HEK293 (cell line): ENCODE results near the gene HOXB1.

Experiments
- BCL6B ChIP-seq: fragments of 450-650 bp; formaldehyde crosslinking; IDR thresholded peaks from 2 replicates; pipeline ENCODE4 v1.5.1; 2017; ENCODE audit warnings: missing biosample characterization, missing genetic modification characterization
- KLF10 ChIP-seq: fragments of 450-650 bp; IDR thresholded peaks from 2 replicates; pipeline ENCODE4 v1.5.1; 2018; ENCODE audit warnings: missing biosample characterization, mild to moderate bottlenecking, missing genetic modification characterization
- KLF16 ChIP-seq: fragments of 450-650 bp; formaldehyde crosslinking; IDR thresholded peaks from 2 replicates; pipeline ENCODE4 v1.5.1; 2017; ENCODE audit warnings: missing biosample characterization, missing genetic modification characterization
- MEIS1 ChIP-seq: sonication (generic); formaldehyde crosslinking; IDR thresholded peaks from 2 replicates; pipeline ENCODE4 v1.8.1; 2022; ENCODE audit warnings: missing genetic modification reagents, mild to moderate bottlenecking, borderline replicate concordance
- SP7 ChIP-seq: fragments of 450-650 bp; formaldehyde crosslinking; IDR thresholded peaks from 2 replicates; pipeline ENCODE4 v1.5.1; 2016; ENCODE audit warnings: missing biosample characterization, missing genetic modification characterization
- ZBTB11 ChIP-seq: fragments of 450-650 bp; formaldehyde crosslinking; conservative IDR thresholded peaks from 2 replicates; pipeline ENCODE4 v1.5.1; 2016; ENCODE audit warnings: low read depth, missing biosample characterization, missing genetic modification characterization
- ZBTB17 ChIP-seq: fragments of 450-650 bp; formaldehyde crosslinking; IDR thresholded peaks from 2 replicates; pipeline ENCODE4 v1.5.1; 2016; ENCODE audit warnings: missing biosample characterization, missing genetic modification characterization
- ZNF23 ChIP-seq: fragments of 450-650 bp; formaldehyde crosslinking; IDR thresholded peaks from 2 replicates; pipeline ENCODE4 v1.5.1; 2016; ENCODE audit warnings: missing biosample characterization, missing genetic modification characterization, borderline replicate concordance
- ZNF280C ChIP-seq: fragments of 450-650 bp; formaldehyde crosslinking; IDR thresholded peaks from 2 replicates; pipeline ENCODE4 v1.5.1; 2016; ENCODE audit warnings: missing biosample characterization, missing genetic modification characterization
- ZNF423 ChIP-seq: fragments of 450-650 bp; formaldehyde crosslinking; IDR thresholded peaks from 2 replicates; pipeline ENCODE4 v1.5.1; 2016; ENCODE audit warnings: missing biosample characterization, missing genetic modification characterization
- ZNF521 ChIP-seq: fragments of 450-650 bp; formaldehyde crosslinking; IDR thresholded peaks from 2 replicates; pipeline ENCODE4 v1.5.1; 2017; ENCODE audit warnings: missing biosample characterization, mild to moderate bottlenecking, missing genetic modification characterization
- ZNF555 ChIP-seq: fragments of 450-650 bp; formaldehyde crosslinking; conservative IDR thresholded peaks from 2 replicates; pipeline ENCODE4 v1.5.1; 2017; ENCODE audit warnings: missing biosample characterization, mild to moderate bottlenecking, missing genetic modification characterization, inconsistent platforms
- ZNF561 ChIP-seq: fragments of 450-650 bp; IDR thresholded peaks from 2 replicates; pipeline ENCODE4 v1.5.1; 2018; ENCODE audit warnings: missing biosample characterization, missing genetic modification characterization, borderline replicate concordance
- ZNF600 ChIP-seq: fragments of 450-650 bp; formaldehyde crosslinking; IDR thresholded peaks from 2 replicates; pipeline ENCODE4 v1.5.1; 2016; ENCODE audit warnings: missing biosample characterization, missing genetic modification characterization
- ZNF768 ChIP-seq: fragments of 450-650 bp; formaldehyde crosslinking; IDR thresholded peaks from 2 replicates; pipeline ENCODE4 v1.5.1; 2018; ENCODE audit warnings: missing biosample characterization, mild to moderate bottlenecking, missing genetic modification characterization
- TF ChIP-seq, protein P1 (sequence below): fragments of 450-650 bp; IDR thresholded peaks from 2 replicates; pipeline ENCODE4 v1.5.1; 2018; ENCODE audit warnings: missing biosample characterization, missing genetic modification characterization
- TF ChIP-seq, protein P2 (sequence below): fragments of 450-650 bp; formaldehyde crosslinking; IDR thresholded peaks from 2 replicates; pipeline ENCODE4 v1.5.1; 2016; ENCODE audit warnings: missing biosample characterization, missing genetic modification characterization, borderline replicate concordance
- TF ChIP-seq, protein P3 (sequence below): sonication (generic); formaldehyde crosslinking; IDR thresholded peaks from 2 replicates; pipeline ENCODE4 v1.8.1; 2022; ENCODE audit warnings: mild to moderate bottlenecking, moderate library complexity, missing genetic modification reagents
- TF ChIP-seq, protein P4 (sequence below): fragments of 450-650 bp; formaldehyde crosslinking; IDR thresholded peaks from 2 replicates; pipeline ENCODE4 v1.5.1; 2016; ENCODE audit warnings: missing biosample characterization, missing genetic modification characterization
- TF ChIP-seq, protein P5 (sequence below): fragments of 450-650 bp; formaldehyde crosslinking; IDR thresholded peaks from 2 replicates; pipeline ENCODE4 v1.5.1; 2016; ENCODE audit warnings: missing biosample characterization, missing genetic modification characterization

Gene HOXB1

GRCh38 chr17:48546924-48547807 lies 16.4 kb upstream of the HOXB1 start (continued):
- no peak for TF ChIP-seq ZNF280C (tag by site-specific recombination)
- TF ChIP-seq, protein P1, sequence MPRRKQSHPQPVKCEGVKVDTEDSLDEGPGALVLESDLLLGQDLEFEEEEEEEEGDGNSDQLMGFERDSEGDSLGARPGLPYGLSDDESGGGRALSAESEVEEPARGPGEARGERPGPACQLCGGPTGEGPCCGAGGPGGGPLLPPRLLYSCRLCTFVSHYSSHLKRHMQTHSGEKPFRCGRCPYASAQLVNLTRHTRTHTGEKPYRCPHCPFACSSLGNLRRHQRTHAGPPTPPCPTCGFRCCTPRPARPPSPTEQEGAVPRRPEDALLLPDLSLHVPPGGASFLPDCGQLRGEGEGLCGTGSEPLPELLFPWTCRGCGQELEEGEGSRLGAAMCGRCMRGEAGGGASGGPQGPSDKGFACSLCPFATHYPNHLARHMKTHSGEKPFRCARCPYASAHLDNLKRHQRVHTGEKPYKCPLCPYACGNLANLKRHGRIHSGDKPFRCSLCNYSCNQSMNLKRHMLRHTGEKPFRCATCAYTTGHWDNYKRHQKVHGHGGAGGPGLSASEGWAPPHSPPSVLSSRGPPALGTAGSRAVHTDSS (tag by site-specific recombination), result no peak
- TF ChIP-seq KLF10 (tag by site-specific recombination), result peak; percentile 70
- TF ChIP-seq ZNF521, result no peak
- TF ChIP-seq ZBTB11 (tag by site-specific recombination), result peak; percentile 27; the same call in 1 of the 2 replicates
- TF ChIP-seq, protein P2, sequence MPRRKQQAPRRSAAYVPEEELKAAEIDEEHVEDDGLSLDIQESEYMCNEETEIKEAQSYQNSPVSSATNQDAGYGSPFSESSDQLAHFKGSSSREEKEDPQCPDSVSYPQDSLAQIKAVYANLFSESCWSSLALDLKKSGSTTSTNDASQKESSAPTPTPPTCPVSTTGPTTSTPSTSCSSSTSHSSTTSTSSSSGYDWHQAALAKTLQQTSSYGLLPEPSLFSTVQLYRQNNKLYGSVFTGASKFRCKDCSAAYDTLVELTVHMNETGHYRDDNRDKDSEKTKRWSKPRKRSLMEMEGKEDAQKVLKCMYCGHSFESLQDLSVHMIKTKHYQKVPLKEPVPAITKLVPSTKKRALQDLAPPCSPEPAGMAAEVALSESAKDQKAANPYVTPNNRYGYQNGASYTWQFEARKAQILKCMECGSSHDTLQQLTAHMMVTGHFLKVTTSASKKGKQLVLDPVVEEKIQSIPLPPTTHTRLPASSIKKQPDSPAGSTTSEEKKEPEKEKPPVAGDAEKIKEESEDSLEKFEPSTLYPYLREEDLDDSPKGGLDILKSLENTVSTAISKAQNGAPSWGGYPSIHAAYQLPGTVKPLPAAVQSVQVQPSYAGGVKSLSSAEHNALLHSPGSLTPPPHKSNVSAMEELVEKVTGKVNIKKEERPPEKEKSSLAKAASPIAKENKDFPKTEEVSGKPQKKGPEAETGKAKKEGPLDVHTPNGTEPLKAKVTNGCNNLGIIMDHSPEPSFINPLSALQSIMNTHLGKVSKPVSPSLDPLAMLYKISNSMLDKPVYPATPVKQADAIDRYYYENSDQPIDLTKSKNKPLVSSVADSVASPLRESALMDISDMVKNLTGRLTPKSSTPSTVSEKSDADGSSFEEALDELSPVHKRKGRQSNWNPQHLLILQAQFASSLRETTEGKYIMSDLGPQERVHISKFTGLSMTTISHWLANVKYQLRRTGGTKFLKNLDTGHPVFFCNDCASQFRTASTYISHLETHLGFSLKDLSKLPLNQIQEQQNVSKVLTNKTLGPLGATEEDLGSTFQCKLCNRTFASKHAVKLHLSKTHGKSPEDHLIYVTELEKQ (tag by site-specific recombination), result peak; percentile 67; the same call in 1 of the 2 replicates
- TF ChIP-seq, protein P3, sequence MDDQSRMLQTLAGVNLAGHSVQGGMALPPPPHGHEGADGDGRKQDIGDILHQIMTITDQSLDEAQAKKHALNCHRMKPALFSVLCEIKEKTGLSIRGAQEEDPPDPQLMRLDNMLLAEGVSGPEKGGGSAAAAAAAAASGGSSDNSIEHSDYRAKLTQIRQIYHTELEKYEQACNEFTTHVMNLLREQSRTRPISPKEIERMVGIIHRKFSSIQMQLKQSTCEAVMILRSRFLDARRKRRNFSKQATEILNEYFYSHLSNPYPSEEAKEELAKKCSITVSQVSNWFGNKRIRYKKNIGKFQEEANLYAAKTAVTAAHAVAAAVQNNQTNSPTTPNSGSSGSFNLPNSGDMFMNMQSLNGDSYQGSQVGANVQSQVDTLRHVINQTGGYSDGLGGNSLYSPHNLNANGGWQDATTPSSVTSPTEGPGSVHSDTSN, result no peak
- TF ChIP-seq ZNF555 (tag by site-specific recombination), result no peak
- TF ChIP-seq, protein P4, sequence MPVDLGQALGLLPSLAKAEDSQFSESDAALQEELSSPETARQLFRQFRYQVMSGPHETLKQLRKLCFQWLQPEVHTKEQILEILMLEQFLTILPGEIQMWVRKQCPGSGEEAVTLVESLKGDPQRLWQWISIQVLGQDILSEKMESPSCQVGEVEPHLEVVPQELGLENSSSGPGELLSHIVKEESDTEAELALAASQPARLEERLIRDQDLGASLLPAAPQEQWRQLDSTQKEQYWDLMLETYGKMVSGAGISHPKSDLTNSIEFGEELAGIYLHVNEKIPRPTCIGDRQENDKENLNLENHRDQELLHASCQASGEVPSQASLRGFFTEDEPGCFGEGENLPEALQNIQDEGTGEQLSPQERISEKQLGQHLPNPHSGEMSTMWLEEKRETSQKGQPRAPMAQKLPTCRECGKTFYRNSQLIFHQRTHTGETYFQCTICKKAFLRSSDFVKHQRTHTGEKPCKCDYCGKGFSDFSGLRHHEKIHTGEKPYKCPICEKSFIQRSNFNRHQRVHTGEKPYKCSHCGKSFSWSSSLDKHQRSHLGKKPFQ, result peak; percentile 55
- no peak for TF ChIP-seq ZBTB17 (tag by site-specific recombination)
- peak; percentile 28; the same call in 1 of the 2 replicates for TF ChIP-seq ZNF600 (tag by site-specific recombination)
- TF ChIP-seq ZNF561 (tag by site-specific recombination), result peak; percentile 90; the same call in 1 of the 2 replicates
- TF ChIP-seq MEIS1, result no peak
- TF ChIP-seq, protein P5, sequence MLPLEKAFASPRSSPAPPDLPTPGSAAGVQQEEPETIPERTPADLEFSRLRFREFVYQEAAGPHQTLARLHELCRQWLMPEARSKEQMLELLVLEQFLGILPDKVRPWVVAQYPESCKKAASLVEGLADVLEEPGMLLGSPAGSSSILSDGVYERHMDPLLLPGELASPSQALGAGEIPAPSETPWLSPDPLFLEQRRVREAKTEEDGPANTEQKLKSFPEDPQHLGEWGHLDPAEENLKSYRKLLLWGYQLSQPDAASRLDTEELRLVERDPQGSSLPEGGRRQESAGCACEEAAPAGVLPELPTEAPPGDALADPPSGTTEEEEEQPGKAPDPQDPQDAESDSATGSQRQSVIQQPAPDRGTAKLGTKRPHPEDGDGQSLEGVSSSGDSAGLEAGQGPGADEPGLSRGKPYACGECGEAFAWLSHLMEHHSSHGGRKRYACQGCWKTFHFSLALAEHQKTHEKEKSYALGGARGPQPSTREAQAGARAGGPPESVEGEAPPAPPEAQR (tag by site-specific recombination), result no peak
- peak; percentile 100 for TF ChIP-seq SP7
- no peak for TF ChIP-seq KLF16 (tag by site-specific recombination)
- peak; percentile 76; the same call in 1 of the 2 replicates for TF ChIP-seq ZNF423 (tag by site-specific recombination)
- TF ChIP-seq ZNF768, result no peak
- TF ChIP-seq ZNF23 (tag by site-specific recombination), result no peak
- TF ChIP-seq BCL6B (tag by site-specific recombination), result no peak
